ENCODE data around the gene LSP1.

- TF ChIP-seq POLR2A (IDR thresholded peaks at IDR 0.05; ENCODE audit: low read depth, low read length): 0 out of 2 replicates have a peak, but pooled peaks have one; percentile 8
- TF ChIP-seq TAF1 (IDR thresholded peaks at IDR 0.05; ENCODE audit: borderline replicate concordance, low read depth, low read length): no peak
These were observed 29.7 kb downstream of the LSP1 start for GRCh38 chr11:1882265-1883238.
